CD4-positive, alpha-beta T cell treated with Interleukin-10 for 1 hour (primary cell): Measurements from ENCODE around the gene CSRNP3.

Experiments
- DNase-seq: peaks from one replicate; pipeline ENCODE4 v3.0.0-alpha.2; 2020

The CSRNP3 gene

GRCh38 chr2:165471349-165471950 is 2.0 kb downstream of the CSRNP3 start:
- no peak for DNase-seq

DNA sequence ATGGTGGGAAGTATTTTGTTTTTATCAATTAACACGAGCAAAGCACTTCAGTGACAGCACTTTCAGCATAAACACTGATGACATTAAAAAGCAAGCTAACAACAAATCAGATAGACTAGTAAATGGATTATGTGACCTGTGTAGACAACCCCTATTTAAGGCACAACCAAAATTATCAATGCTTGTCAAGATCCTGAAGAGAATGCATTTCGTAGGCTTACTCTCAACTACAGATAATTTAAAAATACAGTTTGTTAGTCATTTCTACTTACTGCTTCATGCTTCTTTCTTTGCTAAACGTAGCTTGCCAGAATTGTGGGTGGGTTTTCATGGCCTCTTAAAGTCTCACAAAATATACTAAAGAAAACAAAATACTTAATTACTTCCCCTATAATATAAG is 3.4 kb downstream of the CSRNP3 start:
- DNase-seq: no peak

GRCh38 chr2:165474619-165475276 is 5.2 kb downstream of the CSRNP3 start:
- no peak for DNase-seq

DNA sequence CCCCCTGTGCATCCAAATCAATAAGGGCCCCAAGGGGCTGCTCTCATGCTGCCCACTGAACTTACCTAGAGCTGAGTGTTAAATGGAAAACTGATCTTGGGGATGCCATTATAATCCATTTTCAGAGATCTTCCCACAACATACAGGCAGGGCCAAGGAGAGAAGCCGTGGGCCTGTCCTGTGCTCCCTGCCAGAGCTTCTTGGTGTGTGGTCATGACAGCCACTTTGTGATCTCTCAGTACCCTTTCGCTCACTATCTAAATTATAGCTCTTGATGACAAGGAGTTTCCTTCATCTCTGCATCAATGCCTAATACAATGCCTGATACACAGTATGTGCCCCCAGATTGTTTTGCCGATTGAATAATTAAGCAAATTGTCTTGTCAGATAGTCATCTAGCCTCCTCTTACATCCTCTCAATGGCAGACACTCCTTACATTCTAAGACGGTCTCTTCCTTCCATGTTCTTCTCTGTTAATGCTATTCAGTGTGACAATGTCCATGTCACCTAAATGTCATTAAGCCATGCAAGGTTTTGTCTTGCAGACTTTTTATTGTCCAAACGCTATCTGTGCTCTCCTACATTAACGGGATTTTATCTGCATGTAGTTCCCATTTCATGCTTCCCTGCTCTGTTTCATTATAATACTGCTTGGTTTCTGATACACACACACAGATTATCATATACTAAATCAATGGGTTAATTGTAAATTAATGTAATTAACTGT is 5.9 kb downstream of the CSRNP3 start:
- DNase-seq: no peak

- no peak for DNase-seq
Measured at GRCh38 chr2:165479856-165480255, 10.4 kb downstream of the CSRNP3 start.

DNA sequence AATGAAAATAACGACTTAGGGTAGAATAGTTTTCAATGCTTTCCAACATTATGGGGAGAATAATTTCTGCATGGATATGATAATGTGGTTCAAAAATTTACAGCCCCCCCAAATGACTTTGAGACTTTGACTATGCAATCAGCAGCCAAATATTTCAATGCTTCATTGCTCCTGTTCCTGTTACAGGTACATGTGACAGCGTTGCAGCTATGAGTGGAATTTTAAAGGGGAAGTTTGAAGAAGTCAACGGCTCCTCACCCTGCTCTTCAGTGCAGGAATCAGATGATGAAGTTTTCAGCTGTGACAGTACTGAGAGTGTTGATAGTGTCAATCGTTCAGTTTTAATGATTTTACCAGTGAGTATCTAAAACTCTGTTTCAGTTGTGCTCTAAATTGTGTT is 25.1 kb downstream of the CSRNP3 start:
- DNase-seq: no peak

DNA sequence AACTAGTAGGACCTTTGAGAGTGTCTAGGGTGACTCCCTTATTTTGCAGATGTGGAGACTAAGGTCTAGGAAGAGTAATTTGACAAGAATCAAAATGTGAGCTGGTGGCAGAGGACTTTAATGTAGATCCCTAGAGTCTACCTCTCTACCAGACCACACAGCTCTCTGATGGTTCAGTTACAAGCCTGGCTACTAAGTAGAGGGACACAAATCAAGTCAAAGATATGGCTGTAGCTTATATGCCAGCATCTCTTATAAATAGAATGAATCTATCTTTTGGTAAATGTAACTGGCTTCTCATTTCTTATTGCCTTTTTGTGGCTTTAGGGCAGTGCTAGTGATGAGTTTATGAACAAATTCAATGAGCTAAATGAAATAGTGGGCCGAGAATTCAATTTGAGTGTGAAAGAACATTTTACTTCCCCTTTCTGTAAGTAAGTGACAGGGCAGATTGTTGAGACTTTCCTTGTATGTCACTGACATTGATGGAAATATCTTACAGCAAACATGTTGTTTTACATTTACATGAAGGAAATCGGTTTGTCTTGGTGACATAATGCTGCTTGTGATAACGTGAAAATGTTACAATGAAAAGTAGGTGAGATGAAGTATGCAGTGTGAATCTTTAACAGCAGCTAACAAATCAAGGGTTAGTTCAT is 28.3 kb downstream of the CSRNP3 start:
- no peak for DNase-seq

GRCh38 chr2:165499131-165499530 is 29.6 kb downstream of the CSRNP3 start:
- DNase-seq: no peak

DNA sequence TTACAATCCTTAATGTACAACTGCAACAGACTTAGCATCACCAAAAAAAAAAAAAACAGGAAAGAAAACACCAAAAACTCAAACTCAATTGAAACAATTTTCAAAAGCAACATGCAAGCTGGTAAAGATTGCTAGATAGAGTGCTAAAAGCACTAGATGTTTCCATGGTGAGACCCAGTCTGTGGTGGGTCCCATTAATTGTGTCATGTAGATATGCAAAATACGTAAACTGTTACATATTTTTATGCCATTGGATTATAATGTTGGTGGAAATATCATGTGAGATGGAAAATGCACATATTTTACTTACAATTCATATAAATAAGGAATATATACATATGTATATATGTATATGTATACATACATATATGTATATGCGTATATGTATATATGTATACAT is 30.5 kb downstream of the CSRNP3 start:
- no peak for DNase-seq

- no peak for DNase-seq
Measured at GRCh38 chr2:165500816-165501215, 31.3 kb downstream of the CSRNP3 start.

GRCh38 chr2:165505514-165505913 is 36.0 kb downstream of the CSRNP3 start:
- DNase-seq: no peak

DNA sequence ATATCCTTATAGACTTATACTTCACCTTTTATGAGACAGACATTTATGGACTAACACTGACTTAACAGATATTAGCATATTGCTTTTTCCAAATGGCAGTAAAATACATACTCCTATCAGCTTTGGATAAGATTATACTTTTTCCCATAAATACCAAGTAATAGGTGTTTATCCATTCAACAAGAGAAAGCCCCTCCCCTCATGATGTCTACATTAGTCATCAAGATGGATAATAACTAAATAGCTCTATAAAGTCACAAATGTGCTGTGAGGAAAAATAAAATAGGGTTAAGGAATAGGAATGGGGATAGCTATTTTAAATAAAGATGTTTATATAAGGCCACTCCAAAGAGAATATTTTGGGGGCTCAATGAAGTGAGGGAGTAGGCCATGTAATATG is 39.4 kb downstream of the CSRNP3 start:
- DNase-seq: no peak

GRCh38 chr2:165513479-165513878 is 44.0 kb downstream of the CSRNP3 start:
- DNase-seq: no peak

- DNase-seq: no peak
Measured at GRCh38 chr2:165518611-165519010, 49.1 kb downstream of the CSRNP3 start.

DNA sequence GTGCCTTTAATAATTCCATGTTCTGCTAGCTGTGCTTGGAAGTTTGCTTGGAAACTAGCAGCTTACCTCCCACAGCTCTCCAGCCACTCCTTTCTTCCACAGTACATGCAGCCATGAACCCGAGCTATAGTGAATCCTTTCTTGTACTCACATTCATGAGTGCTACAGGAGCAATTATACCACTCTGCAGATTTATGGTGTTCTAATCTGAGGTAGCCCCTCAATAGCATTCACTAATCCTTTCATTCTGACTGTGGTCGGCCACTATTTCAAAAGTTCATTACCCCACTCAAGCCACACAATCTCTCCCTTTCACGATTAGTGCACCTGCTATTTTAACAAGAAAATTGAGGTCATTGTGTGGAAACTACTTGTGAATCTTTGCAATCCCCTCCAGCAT is 53.2 kb downstream of the CSRNP3 start:
- no peak for DNase-seq

DNA sequence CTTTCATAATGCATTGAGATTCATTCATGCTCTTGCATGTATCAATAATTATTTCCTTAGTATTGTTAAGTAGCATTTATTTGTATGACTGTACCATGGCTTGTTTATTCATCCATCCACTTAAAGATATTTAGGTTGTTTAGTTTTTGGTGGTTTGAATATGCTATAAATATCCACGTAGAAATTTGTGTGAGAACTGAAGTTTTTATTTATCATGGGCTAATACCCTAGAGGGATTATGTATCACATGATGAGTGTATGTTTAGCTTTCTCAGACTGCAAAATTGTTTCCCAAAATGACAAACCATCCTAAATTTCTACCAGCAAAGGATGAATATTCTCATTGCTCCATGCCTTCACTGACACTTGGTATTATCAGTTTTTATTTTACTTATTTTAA is 55.2 kb downstream of the CSRNP3 start:
- no peak for DNase-seq

DNA sequence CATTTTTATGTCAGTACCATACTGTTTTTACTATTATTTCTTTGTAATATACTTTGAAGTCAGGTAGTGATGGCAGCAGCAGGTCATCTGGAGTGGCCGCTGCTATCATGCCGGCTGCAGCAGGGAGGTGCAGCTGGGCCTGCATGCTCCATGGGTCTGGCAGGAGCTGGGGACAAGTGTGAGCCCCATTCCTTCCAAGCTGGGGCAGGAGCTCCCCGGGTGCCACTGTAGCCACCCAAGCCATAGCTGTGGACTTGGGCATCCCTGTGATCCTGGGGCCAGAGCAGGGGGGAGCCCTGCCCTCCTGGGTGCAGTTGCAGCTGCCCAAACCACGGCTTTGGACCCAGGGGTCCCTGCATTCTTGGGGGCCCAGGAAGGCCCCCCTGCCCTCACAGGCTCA is 59.2 kb downstream of the CSRNP3 start:
- no peak for DNase-seq

GRCh38 chr2:165529130-165529529 is 59.6 kb downstream of the CSRNP3 start:
- DNase-seq: no peak

- no peak for DNase-seq
Measured at GRCh38 chr2:165533331-165533730, 63.8 kb downstream of the CSRNP3 start.

DNA sequence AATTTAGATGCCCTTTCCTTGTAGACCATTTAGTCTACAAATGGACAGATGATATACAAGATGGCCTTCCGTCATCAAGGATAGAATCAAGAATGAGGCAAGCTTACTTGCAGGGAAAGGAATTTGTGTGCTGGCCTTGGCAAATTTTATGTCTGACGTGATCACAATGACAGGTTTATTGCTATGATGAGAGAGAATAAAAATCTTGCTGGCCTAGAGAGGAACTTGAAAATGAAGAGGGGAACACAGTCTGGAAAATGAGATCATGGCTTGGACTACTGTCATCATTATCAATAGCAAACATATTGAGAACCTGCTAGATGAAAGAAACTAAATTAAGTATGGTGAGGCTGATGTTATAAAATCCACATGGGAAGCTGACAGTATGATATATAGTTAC is 66.0 kb downstream of the CSRNP3 start:
- no peak for DNase-seq

GRCh38 chr2:165536851-165537499 is 67.5 kb downstream of the CSRNP3 start:
- DNase-seq: no peak

GRCh38 chr2:165539985-165540384 is 70.5 kb downstream of the CSRNP3 start:
- DNase-seq: no peak

DNA sequence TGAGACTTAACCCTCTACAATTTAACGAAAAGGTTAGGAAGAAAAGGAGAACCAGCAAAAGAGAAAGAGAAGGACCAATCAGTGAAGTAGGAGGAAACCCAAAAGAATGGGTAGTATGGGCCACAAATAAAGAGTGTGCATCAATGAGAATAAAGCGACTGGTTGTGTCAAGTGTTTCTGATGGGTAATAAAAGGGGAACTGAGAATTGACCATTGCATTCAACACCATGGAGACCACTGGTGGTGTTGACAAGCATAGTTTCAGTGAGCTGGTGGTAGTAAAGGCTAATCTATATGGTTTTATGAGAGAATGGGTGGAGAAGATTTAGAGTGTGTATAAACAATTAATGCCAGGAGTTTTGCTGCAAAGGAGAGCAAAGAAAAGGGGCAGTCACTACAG is 75.4 kb downstream of the CSRNP3 start:
- DNase-seq: no peak
